ENCODE data around the gene WBP2. TPM values are rescaled to one million over a fixed set of nuclear protein-coding genes. Genes with fewer than 3 reads are reported as not detected.

The WBP2 gene
- total and polyA plus RNA-seq, 2 of the 13 experiments (the other 11 are each of a cell fraction or from before 2014, with no cell fraction given): 29.2 to 29.5 TPM

DNA sequence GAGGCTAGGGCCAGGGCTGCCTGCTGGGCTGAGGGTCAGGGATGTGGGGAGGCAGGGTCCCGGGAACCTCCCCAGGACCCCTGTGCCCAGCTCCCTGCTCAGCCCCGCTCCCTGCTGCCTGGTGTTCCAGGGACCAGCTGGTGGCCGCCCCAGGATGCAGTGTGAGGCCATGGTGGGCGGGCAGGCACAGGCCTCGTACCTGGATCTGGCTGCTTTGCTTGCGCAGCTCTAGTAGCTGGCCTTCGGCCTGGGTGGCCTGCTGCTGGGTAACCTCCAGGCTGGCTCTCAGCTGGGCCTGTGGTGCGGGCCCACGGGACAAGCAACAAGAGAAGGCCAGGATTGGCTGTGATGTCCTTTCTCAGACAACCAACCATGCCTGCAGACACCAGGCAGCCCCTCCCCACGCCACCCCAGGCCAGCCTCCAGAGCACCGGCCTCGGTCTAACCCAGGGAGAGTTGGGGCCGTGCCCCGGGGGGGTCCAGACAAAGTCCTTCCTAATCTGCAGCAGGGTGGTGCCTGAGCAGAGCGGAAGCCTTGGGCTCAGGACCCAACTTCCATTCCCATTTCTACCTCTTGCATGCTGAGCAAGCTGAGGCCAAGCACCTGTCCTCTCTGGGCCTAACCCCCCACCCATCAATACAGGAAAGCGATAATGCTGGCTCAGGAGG, 37.6 kb upstream of the WBP2 start (continued):
- TF ChIP-seq MTA3 (CRISPR knock-in tag; IDR thresholded peaks at IDR 0.05): no peak
- TF ChIP-seq ZNF446 (CRISPR knock-in tag; IDR thresholded peaks at IDR 0.05): no peak; the same call in 1 of the 2 replicates
- peak; percentile 76; the same call in 1 of the 2 replicates for TF ChIP-seq ZNF747 (CRISPR knock-in tag; IDR thresholded peaks at IDR 0.05; ENCODE audit: borderline replicate concordance)
- TF ChIP-seq ZKSCAN1 (IDR thresholded peaks at IDR 0.05; ENCODE audit: low read length): no peak
- TF ChIP-seq ZNF251 (CRISPR knock-in tag; IDR thresholded peaks at IDR 0.05): 0 out of 2 replicates have a peak, but pooled peaks have one; percentile 19
- no peak for TF ChIP-seq ZNF484 (CRISPR knock-in tag; IDR thresholded peaks at IDR 0.05; ENCODE audit: borderline replicate concordance, low read depth)
- TF ChIP-seq ZNF3 (CRISPR knock-in tag; IDR thresholded peaks at IDR 0.05): no peak
- TF ChIP-seq, protein P1, sequence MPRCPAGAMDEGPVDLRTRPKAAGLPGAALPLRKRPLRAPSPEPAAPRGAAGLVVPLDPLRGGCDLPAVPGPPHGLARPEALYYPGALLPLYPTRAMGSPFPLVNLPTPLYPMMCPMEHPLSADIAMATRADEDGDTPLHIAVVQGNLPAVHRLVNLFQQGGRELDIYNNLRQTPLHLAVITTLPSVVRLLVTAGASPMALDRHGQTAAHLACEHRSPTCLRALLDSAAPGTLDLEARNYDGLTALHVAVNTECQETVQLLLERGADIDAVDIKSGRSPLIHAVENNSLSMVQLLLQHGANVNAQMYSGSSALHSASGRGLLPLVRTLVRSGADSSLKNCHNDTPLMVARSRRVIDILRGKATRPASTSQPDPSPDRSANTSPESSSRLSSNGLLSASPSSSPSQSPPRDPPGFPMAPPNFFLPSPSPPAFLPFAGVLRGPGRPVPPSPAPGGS (CRISPR knock-in tag; IDR thresholded peaks at IDR 0.05): no peak
- TF ChIP-seq SOX13 (IDR thresholded peaks at IDR 0.05): no peak
- TF ChIP-seq SOX13 (CRISPR knock-in tag; conservative IDR thresholded peaks at IDR 0.05 in 1 of 2, IDR thresholded peaks at IDR 0.05 in 1 of 2): peak in 1 of 2 experiments; percentile 44; a peak in 1 of 4 replicates
- peak; percentile 47; the same call in 1 of the 2 replicates for TF ChIP-seq PPARG (CRISPR knock-in tag; conservative IDR thresholded peaks at IDR 0.05)
- TF ChIP-seq MED8 (CRISPR knock-in tag; IDR thresholded peaks at IDR 0.05; ENCODE audit: insufficient replicate concordance): no peak
- TF ChIP-seq ZBTB1 (CRISPR knock-in tag; IDR thresholded peaks at IDR 0.05; ENCODE audit: borderline replicate concordance): no peak
- TF ChIP-seq ZNF724P (CRISPR knock-in tag; IDR thresholded peaks at IDR 0.05; ENCODE audit: borderline replicate concordance): no peak
- TF ChIP-seq, protein P2, sequence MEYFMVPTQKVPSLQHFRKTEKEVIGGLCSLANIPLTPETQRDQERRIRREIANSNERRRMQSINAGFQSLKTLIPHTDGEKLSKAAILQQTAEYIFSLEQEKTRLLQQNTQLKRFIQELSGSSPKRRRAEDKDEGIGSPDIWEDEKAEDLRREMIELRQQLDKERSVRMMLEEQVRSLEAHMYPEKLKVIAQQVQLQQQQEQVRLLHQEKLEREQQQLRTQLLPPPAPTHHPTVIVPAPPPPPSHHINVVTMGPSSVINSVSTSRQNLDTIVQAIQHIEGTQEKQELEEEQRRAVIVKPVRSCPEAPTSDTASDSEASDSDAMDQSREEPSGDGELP (IDR thresholded peaks at IDR 0.05; ENCODE audit: borderline replicate concordance, low read depth): peak; percentile 93
- TF ChIP-seq, protein P3, sequence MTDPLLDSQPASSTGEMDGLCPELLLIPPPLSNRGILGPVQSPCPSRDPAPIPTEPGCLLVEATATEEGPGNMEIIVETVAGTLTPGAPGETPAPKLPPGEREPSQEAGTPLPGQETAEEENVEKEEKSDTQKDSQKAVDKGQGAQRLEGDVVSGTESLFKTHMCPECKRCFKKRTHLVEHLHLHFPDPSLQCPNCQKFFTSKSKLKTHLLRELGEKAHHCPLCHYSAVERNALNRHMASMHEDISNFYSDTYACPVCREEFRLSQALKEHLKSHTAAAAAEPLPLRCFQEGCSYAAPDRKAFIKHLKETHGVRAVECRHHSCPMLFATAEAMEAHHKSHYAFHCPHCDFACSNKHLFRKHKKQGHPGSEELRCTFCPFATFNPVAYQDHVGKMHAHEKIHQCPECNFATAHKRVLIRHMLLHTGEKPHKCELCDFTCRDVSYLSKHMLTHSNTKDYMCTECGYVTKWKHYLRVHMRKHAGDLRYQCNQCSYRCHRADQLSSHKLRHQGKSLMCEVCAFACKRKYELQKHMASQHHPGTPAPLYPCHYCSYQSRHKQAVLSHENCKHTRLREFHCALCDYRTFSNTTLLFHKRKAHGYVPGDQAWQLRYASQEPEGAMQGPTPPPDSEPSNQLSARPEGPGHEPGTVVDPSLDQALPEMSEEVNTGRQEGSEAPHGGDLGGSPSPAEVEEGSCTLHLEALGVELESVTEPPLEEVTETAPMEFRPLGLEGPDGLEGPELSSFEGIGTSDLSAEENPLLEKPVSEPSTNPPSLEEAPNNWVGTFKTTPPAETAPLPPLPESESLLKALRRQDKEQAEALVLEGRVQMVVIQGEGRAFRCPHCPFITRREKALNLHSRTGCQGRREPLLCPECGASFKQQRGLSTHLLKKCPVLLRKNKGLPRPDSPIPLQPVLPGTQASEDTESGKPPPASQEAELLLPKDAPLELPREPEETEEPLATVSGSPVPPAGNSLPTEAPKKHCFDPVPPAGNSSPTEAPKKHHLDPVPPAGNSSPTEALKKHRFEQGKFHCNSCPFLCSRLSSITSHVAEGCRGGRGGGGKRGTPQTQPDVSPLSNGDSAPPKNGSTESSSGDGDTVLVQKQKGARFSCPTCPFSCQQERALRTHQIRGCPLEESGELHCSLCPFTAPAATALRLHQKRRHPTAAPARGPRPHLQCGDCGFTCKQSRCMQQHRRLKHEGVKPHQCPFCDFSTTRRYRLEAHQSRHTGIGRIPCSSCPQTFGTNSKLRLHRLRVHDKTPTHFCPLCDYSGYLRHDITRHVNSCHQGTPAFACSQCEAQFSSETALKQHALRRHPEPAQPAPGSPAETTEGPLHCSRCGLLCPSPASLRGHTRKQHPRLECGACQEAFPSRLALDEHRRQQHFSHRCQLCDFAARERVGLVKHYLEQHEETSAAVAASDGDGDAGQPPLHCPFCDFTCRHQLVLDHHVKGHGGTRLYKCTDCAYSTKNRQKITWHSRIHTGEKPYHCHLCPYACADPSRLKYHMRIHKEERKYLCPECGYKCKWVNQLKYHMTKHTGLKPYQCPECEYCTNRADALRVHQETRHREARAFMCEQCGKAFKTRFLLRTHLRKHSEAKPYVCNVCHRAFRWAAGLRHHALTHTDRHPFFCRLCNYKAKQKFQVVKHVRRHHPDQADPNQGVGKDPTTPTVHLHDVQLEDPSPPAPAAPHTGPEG (CRISPR knock-in tag; IDR thresholded peaks at IDR 0.05): no peak
- TF ChIP-seq, protein P4, sequence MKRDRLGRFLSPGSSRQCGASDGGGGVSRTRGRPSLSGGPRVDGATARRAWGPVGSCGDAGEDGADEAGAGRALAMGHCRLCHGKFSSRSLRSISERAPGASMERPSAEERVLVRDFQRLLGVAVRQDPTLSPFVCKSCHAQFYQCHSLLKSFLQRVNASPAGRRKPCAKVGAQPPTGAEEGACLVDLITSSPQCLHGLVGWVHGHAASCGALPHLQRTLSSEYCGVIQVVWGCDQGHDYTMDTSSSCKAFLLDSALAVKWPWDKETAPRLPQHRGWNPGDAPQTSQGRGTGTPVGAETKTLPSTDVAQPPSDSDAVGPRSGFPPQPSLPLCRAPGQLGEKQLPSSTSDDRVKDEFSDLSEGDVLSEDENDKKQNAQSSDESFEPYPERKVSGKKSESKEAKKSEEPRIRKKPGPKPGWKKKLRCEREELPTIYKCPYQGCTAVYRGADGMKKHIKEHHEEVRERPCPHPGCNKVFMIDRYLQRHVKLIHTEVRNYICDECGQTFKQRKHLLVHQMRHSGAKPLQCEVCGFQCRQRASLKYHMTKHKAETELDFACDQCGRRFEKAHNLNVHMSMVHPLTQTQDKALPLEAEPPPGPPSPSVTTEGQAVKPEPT (CRISPR knock-in tag; IDR thresholded peaks at IDR 0.05; ENCODE audit: low read depth): 0 out of 2 replicates have a peak, but pooled peaks have one; percentile 44
- TF ChIP-seq, protein P5, sequence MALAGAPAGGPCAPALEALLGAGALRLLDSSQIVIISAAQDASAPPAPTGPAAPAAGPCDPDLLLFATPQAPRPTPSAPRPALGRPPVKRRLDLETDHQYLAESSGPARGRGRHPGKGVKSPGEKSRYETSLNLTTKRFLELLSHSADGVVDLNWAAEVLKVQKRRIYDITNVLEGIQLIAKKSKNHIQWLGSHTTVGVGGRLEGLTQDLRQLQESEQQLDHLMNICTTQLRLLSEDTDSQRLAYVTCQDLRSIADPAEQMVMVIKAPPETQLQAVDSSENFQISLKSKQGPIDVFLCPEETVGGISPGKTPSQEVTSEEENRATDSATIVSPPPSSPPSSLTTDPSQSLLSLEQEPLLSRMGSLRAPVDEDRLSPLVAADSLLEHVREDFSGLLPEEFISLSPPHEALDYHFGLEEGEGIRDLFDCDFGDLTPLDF (CRISPR knock-in tag; IDR thresholded peaks at IDR 0.05): no peak

Data from HepG2 (cell line).